Stimulated activated CD8-positive, alpha-beta memory T cell treated with anti-CD3 and anti-CD28 coated beads, Interleukin-12 subunit alpha, Interleukin-12 subunit beta, amount 100 ng/mL, for 4 hours (primary cell): ENCODE data around the gene GPR68.
A peak's percentile ranks its signal among the peaks of the same experiment; 100 is the strongest.

Experiments
- DNase-seq: peaks from one replicate; pipeline ENCODE4 v3.0.0-alpha.2; 2020; ENCODE audit warnings: low read depth

The GPR68 gene, protein sequence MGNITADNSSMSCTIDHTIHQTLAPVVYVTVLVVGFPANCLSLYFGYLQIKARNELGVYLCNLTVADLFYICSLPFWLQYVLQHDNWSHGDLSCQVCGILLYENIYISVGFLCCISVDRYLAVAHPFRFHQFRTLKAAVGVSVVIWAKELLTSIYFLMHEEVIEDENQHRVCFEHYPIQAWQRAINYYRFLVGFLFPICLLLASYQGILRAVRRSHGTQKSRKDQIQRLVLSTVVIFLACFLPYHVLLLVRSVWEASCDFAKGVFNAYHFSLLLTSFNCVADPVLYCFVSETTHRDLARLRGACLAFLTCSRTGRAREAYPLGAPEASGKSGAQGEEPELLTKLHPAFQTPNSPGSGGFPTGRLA

DNA sequence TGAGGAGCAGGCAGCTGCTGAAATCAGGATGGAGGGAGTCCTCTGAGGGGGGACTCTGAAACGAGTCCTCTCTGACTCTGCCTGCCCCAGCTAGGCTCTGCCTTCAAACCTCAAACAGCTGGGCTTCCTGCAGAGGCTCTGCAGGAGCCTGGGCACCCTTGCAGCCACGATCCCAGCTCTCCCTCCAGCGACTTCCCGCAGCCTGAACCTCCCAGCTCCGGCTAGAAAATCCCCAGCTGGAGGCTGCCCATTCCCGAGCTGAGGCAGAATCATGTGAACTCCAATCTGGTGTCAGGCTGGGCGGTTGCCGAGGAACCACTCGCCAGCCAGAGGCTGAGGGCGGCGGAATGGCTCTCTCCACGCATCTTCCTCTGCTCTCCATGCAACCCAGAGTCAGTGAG, at the start of gene GPR68:
Gene GPR68 (minus strand): TSS at position 204 of the 401 bp plus-strand sequence. CDS start 9,654 bp downstream, outside the sequence.
- DNase-seq = no peak

DNA sequence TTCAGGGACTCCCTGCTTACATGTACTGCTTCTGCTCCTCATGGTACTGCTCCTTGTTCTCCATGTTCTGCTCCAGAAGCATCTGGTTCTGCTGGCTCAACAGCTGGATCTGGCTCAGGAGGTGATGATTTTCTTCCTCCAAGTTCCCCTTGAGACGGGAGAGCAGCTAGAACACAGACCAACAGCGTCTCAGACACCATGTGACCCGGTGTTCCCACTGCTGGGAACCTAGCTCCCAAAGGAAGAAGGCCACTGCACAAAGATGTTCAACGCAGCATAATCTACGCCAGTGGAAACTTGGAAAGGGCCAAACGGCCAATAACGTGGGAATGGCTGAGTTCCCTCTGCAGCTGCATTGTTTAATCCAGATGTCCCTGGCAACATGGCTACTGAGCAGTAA, 49.6 kb upstream of the GPR68 start:
- DNase-seq = no peak

DNA sequence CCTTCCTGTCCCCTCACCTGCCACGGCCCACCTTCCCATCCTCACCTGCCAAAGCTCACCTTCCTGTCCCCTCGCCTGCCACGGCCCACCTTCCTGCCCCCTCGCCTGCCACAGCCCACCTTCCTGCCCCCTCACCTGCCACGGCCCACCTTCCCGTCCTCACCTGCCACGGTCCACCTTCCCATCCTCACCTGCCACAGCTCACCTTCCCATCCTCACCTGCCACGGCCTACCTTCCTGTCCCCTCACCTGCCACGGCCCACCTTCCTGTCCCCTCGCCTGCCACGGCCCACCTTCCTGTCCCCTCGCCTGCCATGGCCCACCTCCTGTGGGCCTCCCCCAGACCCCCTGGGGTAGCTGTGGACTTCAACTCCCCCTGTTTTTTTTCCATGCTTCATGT, 48.8 kb upstream of the GPR68 start:
- DNase-seq = no peak

DNA sequence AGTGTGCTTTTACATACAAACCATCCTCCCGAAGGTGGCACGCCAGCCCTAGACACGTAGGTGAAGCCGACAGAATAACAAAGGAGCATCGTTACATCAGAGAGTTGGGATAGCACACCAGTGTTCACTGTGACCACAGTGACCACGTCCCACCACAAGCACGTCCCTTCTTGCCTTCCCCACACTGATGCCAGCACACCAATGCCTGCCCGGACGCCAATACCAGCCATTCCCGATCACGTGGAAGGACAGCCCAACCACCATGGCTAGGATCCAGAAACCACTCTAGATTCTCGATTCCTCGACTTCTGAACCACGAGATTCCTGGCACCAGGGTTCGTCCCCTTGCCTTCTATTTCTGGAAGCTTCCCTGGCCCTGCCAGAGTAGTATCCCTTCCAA, 48.0 kb upstream of the GPR68 start:
- no peak for DNase-seq

DNA sequence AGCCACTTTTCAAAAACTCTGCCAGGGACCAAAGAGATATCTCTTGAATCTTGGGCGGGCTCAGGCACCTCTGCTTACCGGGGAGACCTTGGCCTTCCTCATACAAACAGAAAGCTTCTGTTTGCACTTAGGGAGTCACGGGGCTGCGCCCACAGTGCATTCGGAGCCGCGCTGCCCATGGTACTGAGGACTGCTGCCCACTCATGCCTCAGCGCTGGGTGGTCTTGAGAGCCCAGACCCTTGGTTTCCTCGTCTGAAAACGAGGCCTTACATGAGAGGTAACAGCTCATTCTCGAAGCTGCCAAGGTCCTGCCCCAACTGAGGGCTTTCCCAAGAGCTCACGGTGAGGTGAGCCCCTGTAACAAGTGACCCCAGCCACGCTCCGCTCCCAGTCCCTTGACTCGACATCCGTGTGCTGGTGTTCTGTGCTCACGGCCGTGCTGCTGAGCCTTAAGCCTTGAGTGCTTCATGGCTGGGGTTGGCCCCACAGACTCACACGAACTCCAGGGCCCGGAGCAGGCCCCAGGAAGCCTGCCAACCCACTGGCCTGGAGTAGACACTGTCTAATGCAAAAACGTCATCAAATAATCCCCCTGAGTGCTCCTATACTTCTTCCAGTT, 47.4 kb upstream of the GPR68 start:
- no peak for DNase-seq

DNA sequence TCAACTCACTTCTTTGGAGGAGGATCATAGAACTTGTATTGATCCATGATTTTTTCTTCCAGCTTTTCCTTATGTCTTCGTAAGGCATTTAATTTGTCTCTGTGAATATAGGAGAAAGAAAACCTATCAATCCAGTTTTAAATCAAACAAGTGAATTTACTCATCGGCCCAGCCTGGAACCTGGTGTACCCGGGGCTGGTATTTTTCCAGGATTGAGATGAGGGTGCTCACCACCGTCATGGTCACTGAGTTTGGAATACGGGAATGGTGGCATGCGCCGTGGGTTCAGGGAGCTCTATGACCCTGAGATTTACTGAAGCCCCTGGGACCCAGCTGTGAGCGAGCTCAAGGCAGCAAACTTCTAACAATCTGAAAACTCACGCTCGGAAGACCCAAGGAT, 46.5 kb upstream of the GPR68 start:
- no peak for DNase-seq

DNA sequence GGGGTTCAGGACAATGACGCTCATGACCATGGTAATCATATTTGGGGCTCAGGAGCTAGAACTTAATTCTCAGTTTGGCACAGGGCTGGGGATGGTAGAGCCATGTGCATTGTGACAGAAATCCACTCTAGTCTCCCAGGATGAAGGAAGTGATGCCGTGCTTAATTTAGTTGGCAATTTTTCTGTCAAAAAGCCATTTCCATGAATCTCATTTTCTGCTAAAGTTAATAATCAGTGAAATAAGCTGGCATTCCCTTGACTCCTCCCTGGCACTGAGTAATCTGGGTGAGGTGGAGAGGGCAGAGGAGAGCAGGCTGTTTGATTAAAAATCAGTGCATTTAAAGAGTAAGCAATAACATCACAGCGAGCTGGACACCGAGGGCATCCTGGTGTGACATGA, 45.0 kb upstream of the GPR68 start:
- DNase-seq = no peak

DNA sequence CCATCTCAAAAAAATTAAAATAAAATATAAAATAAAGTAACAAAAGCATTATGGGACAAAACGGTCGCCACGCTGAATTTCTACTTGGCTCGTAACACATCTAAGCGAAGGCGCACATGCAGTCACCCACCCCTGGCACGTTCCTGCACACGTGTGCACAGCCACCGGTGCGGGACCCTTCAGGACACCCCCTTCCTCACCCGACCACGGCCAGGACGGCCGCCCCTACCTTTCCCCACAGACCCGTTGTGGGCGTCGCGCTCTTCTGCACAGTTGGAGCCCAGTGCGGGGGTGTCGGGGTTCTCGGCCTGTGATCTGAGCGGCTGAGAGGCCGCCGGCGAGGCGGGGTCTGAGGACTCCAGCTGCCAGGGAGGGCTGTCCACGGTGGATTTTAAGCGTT, 44.4 kb upstream of the GPR68 start:
- DNase-seq = no peak

DNA sequence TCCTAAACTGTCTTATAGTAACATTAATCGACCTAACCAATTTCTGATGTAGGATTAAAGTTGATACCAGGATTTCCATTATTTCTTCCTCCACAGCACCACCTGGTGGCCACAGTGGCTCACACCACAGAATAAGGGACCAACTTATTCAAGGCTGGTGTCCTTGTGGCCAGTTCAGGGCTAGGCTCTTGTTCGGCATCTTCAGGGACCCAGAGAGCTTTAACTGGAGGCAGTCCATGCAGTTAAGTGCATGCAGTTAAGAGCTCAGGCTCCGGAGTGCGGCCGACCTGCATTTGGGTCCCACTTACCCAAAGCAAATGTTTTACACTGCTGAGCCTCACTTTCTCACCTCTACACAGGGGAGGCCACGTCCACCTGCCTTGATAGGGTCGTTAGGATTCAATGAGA, 42.0 kb upstream of the GPR68 start:
- peak; percentile 52 for DNase-seq

DNA sequence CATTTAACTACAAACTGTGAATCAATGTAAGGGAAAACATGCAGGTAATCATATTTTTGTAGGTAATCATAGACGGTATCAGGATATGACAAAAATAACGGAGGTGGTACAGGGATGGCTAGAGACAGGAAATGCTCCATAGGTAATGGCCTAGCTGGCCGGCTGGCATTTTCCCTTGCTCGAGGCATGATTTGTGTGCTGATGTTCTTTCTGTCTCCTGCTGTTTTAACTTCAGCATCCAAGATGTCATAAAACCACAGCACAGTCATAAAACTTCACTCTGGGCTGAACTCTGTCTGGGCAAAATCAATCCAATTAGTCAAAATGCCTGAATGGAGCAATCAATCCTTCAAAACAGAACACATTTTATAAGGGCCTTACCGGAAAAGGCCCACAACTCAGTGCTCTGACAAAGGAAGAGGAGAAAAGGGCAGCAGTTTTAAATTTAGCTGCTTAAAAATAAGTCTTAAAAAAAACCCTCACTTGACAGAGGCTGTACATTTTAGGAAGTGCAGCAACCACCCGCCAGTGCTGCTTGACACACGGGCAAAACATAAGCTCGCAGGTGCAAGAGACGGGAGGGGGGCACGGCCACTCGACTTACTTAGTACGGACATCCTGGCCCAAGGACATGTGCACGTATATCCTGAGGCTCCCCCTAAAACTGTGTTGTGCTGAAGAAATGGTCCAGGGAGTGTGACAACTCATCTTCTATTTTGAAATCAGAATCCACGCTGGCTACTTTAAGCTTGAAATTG, 40.5 kb upstream of the GPR68 start:
- DNase-seq = no peak

DNA sequence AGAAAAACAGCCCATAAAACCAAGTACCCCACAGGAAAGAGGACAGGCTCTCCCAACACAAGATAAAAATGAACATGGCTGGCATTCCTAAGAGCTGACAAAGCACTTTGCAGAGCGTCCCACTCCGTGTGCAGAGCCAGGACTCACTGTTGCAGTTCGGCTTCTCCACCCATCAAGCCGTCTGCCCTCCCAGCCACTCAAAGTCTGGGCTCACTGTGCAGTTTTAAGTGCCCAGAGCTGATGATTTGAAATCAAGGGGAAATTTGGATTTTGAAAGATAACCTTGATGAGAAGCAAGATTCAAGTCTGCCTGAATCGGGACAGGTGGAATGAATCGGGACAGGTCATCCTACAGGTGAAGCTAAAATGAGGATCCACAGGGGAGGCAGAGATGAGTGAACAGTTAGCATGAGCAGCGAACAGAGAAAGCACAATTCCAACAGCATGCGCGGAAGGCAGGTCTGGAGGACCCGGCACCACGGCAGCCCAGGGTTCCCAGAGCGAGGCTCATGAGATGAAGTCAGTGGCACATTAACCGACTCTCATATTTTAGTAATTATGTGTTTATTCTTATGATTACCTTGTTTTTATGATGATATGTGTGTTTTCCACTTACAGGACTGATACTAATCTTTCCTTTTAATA, 39.8 kb upstream of the GPR68 start:
- no peak for DNase-seq

DNA sequence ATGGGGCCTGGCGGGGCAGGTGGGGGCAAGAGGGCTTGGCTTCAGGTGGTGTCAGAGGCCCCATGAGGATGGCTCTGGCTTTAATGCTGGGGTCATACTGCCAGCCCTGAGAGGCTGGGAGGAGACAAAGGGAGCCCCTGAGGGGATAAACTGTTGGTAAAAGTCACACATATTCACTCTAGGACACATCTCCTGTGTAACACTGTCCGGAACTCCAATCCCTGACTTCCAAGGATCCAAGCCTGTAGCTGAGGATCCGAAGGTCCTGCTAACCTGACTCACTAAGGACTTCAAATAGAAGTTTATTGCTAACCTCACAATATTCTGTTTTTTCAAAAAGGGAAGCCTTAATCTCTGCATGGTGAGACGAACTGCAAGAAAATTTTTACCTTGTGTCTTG, 39.2 kb upstream of the GPR68 start:
- no peak for DNase-seq

DNA sequence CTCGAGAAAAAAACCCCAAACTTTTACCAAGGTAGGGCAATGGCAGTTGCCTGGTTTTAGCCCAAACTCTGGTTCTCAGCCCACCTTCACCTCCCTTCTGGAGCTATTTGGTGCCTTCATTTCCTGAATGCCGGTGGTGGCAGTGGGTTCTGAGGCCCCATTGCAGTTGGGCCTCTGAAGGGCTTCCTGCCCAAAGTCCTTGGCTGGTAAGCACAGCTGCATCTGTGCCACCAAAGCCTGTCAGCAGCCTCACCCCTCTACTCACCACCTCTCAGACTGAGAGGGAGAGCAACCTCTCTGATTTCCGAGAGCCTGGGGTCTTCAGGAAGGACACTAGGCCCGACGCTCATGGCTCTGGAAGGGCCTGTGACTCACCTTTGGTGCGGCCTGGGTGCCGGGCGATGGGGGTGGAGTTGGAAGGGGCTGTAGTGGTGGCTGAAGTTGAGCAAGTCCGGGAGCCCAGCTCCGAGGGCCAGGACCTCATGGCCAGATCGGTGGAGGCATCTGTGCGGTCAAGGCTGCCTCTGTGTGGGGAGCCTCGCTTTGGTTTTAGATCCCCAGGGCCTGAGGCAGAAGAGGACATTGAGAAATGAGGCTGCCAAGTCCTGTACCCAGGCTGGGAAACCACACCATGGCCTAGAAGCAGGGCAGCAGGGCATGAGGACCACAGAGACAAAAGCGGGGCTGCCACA, 38.6 kb upstream of the GPR68 start:
- DNase-seq = no peak

DNA sequence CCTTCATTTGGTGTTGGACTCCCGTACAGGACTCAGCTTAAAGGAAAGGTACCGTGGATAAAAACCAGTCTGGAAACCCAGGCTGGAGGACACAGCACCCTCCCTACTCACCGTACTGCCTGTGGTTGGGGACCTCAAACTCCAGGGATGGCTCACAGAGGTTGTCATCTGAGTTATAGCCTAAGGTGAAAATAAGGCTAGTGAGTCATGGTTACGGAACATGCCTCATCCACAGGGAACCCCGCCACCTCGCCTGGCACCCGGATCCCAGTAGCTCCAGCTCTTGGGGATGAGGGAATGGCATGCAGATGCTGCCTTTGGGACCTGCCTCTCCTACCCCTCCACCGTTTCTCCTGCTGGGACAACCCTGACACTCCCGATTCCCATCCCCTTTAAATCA, 36.8 kb upstream of the GPR68 start:
- DNase-seq = no peak

DNA sequence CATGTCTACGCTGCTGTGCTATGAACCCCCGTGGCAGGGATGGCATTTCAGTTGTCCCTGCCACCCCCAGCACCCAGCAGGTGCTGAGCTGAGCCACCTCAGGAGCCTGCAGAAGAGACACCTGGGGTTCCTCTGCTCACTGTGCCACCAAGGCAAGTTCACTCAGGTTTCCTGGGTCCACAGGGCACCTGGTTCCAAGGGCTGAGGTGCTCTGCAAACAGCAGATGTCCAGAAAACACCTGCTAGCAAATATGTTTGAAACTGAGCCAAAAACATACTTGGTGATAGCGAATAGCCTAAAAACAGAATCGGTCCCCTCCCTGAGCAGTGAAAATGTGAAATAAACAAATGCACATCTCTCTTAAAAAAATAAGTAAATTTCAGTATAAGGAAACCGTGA, 35.6 kb upstream of the GPR68 start:
- DNase-seq = no peak

DNA sequence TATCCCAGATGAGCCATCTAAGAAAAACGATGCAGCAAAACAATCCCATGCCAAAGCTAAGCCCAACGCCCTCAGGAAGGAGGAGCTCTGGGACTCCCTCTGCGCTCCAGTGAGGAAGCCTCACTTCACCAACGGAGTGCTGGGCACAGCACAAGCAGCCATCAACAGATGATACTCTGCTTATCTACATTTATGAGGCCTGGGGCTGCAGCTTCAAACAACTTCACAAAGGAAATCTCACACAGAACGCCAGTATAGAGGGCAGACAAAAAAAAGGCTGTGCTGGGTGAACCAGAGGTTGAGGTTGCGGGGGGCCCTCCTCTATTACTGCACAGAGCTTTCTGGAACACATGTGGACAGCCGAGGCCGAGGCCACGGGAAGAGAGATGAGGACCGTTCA, 34.9 kb upstream of the GPR68 start:
- no peak for DNase-seq

DNA sequence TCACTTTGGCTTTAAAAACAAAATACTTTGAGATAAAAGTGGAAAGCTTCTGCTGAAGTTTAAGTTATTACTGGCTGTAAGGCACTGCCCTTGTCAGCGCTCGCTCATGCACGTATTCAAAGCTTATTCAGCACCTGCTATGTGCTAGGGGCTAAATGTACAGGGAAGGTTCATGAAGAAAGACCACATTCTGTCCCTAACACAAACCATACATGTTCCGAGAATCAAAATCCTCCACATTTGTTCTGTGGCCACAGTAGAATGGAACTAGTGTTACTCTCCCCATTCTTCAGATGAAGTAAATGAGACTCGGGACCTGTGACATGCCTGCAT, 33.8 kb upstream of the GPR68 start:
- no peak for DNase-seq

DNA sequence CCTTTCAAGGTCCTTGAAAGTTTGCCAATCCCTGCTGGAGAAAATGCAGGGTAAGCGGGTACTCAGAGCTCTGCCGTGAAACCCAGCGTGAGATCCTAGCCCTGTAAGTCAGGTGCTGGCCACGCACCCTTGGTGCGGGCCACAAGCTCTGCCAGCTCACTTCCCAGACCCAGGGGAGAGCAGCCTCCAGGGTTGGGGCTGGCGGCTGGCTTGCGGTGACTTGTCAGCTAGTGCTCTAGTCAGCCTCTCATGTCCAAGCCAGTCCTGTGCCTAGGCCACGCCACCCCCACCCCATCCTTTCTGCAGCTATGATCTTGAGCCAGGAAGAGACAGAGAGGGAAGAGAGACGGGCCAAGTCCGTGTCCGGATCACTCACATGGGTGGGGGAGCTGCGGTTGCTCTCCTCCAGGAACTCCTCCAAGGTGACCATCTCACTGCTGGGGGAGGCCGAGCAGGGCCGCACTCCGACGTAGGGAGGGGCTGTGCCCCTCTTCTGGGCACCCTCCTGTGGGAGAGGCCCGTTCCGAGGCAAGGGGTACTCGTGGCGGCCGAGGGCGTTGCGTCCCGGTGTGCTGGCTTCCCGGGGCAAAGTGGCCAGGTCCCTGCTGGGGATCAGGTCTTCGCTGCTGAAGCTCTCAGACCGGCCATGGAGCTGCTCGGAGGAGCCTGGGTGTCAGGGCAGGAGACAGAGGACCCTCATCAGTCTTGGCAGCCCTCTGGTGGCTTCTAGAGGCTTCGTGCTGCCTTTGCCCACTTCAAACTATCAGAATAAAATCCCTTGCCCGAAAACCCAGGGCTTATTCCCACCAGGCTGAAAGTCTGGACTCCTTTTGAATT, 33.3 kb upstream of the GPR68 start:
- DNase-seq = no peak

DNA sequence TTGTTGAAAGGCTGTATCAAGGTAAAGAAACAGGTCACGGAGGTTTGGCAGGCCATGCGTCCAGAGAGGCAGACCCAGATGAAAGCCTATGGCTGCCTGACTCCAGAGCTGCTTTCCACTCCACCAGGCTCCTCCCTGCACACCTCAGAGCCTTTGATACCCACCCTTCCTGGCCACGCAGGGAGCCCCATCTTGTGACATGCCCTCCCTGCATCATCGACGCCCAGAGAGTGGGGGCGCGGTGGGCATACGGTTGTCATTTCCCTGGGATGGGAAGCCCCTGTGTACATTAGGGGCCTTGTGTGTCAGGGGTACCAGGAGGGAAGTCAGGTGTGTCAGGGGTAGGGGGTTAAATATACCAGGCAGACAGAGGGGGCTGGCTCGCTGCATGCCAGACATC, 30.3 kb upstream of the GPR68 start:
- no peak for DNase-seq

DNA sequence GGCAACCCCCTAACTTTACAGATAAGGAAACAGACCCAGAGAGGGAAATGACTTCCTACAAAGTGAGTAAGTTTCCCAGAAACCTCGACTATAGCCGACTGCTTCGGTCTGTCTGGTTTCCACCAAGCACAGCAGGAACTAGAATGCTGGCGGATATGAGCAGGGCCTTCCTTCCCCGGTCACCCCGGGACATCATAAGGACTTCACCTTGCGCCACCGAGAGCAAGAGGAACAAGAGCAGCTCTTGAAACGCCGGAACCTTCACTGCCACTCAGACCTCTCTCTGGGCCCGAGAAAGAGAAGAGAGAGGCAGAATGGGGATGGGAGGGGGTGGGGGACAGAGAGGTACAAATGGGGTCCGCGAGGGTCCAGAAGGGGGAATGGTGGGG, 29.4 kb upstream of the GPR68 start:
- DNase-seq = no peak

DNA sequence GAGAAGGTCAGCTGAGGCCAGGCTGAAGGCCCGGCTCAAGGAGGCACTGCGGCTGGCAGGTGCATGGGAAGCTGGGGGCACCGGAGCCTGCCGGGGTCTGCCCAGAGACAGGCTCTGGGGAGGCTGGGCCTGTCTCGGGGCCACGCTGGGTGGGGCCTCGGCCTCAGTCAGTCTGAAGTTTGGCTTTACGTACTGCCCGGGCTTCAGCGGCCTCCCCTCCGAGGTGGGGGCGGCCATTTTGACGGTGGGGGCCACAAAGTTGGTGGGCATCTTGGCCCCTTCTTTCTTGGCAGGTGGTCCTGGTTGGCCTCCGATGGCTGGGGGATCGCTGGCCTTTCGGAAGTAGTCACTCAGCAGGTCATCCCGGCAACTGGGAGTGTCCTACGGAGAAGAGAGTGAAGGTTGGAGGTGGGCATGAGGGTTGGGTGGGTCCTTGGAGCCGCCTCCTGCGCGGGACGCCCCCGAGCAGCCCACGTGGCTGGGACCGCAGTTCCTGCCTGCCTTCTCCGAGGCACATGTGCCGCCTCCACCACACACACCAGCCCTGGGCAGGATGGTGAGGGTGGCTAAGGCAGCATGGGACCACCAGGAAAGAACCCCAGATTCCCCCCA, 28.9 kb upstream of the GPR68 start:
- DNase-seq = no peak
